ENCODE data around the gene ABCB8. TPM values are rescaled to one million over a fixed set of nuclear protein-coding genes. Genes with fewer than 3 reads are reported as not detected.

The ABCB8 gene
- total and polyA plus RNA-seq, 2 of the 8 experiments (the other 6 are each of a cell fraction or from before 2014, with no cell fraction given) = 17.7 to 27.0 TPM

DNA sequence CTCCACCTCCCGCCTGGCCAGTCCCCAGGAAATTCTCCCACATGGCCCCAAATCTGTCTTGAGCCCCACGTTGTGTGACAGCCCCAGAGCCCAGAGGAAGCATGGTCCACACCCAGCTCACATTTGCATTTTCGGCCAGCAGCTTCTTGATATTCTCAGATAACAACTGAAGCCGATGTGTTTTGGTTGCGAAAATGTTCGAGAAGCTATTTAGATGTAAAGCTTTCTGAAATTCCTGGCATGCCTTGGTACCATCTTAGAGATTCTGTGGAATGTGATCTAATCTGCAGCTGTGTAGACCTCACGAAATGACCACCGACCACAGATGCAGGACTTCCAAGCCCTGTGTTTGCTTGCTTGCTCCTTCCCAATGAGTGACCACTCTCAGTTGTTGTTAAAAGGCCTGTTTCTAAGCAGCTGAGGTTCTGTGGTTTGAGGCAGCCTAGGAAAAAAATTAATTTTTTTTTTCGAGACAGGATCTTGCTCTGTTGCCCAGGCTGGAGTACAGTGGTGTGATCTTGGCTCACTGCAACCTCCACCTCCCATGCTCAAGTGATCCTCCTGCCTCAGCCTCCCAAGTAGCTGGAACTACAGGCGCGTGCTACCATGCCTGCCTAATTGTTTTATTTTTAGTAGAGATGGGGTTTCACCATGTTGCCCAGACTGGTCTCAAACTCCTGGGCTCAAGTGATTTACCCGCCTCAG, 40.0 kb downstream of the ABCB8 start (continued):
- TF ChIP-seq, protein P1, sequence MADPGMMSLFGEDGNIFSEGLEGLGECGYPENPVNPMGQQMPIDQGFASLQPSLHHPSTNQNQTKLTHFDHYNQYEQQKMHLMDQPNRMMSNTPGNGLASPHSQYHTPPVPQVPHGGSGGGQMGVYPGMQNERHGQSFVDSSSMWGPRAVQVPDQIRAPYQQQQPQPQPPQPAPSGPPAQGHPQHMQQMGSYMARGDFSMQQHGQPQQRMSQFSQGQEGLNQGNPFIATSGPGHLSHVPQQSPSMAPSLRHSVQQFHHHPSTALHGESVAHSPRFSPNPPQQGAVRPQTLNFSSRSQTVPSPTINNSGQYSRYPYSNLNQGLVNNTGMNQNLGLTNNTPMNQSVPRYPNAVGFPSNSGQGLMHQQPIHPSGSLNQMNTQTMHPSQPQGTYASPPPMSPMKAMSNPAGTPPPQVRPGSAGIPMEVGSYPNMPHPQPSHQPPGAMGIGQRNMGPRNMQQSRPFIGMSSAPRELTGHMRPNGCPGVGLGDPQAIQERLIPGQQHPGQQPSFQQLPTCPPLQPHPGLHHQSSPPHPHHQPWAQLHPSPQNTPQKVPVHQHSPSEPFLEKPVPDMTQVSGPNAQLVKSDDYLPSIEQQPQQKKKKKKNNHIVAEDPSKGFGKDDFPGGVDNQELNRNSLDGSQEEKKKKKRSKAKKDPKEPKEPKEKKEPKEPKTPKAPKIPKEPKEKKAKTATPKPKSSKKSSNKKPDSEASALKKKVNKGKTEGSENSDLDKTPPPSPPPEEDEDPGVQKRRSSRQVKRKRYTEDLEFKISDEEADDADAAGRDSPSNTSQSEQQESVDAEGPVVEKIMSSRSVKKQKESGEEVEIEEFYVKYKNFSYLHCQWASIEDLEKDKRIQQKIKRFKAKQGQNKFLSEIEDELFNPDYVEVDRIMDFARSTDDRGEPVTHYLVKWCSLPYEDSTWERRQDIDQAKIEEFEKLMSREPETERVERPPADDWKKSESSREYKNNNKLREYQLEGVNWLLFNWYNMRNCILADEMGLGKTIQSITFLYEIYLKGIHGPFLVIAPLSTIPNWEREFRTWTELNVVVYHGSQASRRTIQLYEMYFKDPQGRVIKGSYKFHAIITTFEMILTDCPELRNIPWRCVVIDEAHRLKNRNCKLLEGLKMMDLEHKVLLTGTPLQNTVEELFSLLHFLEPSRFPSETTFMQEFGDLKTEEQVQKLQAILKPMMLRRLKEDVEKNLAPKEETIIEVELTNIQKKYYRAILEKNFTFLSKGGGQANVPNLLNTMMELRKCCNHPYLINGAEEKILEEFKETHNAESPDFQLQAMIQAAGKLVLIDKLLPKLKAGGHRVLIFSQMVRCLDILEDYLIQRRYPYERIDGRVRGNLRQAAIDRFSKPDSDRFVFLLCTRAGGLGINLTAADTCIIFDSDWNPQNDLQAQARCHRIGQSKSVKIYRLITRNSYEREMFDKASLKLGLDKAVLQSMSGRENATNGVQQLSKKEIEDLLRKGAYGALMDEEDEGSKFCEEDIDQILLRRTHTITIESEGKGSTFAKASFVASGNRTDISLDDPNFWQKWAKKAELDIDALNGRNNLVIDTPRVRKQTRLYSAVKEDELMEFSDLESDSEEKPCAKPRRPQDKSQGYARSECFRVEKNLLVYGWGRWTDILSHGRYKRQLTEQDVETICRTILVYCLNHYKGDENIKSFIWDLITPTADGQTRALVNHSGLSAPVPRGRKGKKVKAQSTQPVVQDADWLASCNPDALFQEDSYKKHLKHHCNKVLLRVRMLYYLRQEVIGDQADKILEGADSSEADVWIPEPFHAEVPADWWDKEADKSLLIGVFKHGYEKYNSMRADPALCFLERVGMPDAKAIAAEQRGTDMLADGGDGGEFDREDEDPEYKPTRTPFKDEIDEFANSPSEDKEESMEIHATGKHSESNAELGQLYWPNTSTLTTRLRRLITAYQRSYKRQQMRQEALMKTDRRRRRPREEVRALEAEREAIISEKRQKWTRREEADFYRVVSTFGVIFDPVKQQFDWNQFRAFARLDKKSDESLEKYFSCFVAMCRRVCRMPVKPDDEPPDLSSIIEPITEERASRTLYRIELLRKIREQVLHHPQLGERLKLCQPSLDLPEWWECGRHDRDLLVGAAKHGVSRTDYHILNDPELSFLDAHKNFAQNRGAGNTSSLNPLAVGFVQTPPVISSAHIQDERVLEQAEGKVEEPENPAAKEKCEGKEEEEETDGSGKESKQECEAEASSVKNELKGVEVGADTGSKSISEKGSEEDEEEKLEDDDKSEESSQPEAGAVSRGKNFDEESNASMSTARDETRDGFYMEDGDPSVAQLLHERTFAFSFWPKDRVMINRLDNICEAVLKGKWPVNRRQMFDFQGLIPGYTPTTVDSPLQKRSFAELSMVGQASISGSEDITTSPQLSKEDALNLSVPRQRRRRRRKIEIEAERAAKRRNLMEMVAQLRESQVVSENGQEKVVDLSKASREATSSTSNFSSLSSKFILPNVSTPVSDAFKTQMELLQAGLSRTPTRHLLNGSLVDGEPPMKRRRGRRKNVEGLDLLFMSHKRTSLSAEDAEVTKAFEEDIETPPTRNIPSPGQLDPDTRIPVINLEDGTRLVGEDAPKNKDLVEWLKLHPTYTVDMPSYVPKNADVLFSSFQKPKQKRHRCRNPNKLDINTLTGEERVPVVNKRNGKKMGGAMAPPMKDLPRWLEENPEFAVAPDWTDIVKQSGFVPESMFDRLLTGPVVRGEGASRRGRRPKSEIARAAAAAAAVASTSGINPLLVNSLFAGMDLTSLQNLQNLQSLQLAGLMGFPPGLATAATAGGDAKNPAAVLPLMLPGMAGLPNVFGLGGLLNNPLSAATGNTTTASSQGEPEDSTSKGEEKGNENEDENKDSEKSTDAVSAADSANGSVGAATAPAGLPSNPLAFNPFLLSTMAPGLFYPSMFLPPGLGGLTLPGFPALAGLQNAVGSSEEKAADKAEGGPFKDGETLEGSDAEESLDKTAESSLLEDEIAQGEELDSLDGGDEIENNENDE (IDR thresholded peaks at IDR 0.05; ENCODE audit: insufficient replicate concordance, low read length) = no peak
- TF ChIP-seq JUND (IDR thresholded peaks at IDR 0.05; ENCODE audit: low read length) (no peak), SIN3A (conservative IDR thresholded peaks at IDR 0.05 in 1 of 2, IDR thresholded peaks at IDR 0.05 in 1 of 2; ENCODE audit: low read depth in 1 of 2, low read length in 2 of 2) (no peak), CBX8 (IDR thresholded peaks at IDR 0.05; ENCODE audit: borderline replicate concordance, low read depth, low read length) (no peak), SAP30 (IDR thresholded peaks at IDR 0.05; ENCODE audit: insufficient read depth, insufficient replicate concordance, low read length) (no peak), SUZ12 (IDR thresholded peaks at IDR 0.05; ENCODE audit: low read length) (no peak)
